Bronchial epithelial cell (primary cell): ENCODE data around the gene ZNF320. TPM values are rescaled to one million over a fixed set of nuclear protein-coding genes. Genes with fewer than 3 reads are reported as not detected.
"Not testable (repeated sequence)": the region's sequence is repeated elsewhere in the genome, so short reads cannot be mapped to it uniquely, and the experiment has no call there.

ENCODE experiments used
- DNase-seq: peaks from one replicate; pipeline ENCODE4 v3.0.0-alpha.2; 2010; ENCODE audit warnings: low read depth
- FAIRE-seq: peaks from 2 replicates; lab custom pipeline; 2011; peaks lifted over from hg19 to GRCh38; lab: Jason Lieb, UNC
- H3K27me3 ChIP-seq: 2 replicates; pipeline ENCODE4 v1.5.1; 2011; ENCODE audit warnings: low read length; ENCODE audit not compliant: control insufficient read depth, insufficient read depth
- H3K36me3 ChIP-seq: 2 replicates; pipeline ENCODE4 v1.5.1; 2011; ENCODE audit warnings: low read length; ENCODE audit not compliant: control insufficient read depth, insufficient read depth
- H3K4me3 ChIP-seq: 2 replicates; pipeline ENCODE4 v1.5.1; 2011; ENCODE audit warnings: mild to moderate bottlenecking, low read depth, low read length, control low read depth
- total RNA-seq: library from RNA; depleted of rRNA; stranded (reverse); fragments of >200 nt; gene quantifications from 2 replicates; pipeline ENCODE4 v1.2.1, GENCODE V29; 2014
- TF ChIP-seq, protein P1 (sequence below): IDR thresholded peaks from 2 replicates; pipeline ENCODE4 v1.5.1; 2011; ENCODE audit warnings: mild to moderate bottlenecking, moderate library complexity, low read length, control low read depth, inconsistent platforms; ENCODE audit not compliant: insufficient read depth, severe bottlenecking

Gene ZNF320
- 12.3 and 23.4 TPM in 2 replicates for total RNA-seq

DNA sequence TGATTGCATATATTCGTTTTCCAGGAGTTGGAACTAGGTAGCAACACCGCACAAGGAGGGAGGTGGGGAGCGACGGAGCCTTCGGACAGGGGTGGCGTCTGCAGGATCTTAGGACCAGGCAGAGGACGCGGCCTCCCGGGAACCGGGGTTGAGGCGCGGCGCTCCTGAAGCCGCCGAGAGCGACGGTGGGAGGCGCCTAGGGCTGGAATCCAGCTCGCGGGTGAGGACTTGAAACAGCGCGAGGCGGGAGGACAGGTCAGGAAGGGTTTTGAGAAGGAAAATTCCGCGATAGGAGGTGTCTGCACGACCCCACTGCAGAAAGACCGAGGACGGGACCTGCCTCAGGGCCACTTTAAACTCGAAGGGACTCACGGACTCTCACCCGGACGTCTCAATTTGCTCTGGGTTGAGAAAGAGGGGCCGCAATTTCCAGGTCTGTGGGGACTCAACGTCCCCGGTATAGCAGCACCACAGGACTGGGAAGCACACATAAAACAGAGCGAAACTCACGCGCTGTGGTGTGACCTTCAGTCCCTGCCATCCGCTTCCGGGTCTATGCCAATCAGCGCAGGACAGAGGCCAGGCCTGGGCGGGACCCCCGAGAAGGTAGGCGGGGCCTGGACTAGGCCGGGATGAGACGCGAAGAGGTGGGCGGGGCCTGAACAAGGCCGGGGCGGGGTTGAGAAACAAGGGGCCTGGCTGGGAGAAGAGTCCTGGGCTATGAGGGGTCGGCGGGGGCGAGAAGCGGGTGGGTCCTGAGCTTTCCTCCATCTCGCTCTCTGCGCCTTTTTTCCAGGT, at the start of gene ZNF320:
TSS of gene ZNF320 (minus strand) at position 498 of the 798 bp plus-strand sequence. CDS start 7,380 bp downstream, outside the sequence.
- TF ChIP-seq, protein P1, sequence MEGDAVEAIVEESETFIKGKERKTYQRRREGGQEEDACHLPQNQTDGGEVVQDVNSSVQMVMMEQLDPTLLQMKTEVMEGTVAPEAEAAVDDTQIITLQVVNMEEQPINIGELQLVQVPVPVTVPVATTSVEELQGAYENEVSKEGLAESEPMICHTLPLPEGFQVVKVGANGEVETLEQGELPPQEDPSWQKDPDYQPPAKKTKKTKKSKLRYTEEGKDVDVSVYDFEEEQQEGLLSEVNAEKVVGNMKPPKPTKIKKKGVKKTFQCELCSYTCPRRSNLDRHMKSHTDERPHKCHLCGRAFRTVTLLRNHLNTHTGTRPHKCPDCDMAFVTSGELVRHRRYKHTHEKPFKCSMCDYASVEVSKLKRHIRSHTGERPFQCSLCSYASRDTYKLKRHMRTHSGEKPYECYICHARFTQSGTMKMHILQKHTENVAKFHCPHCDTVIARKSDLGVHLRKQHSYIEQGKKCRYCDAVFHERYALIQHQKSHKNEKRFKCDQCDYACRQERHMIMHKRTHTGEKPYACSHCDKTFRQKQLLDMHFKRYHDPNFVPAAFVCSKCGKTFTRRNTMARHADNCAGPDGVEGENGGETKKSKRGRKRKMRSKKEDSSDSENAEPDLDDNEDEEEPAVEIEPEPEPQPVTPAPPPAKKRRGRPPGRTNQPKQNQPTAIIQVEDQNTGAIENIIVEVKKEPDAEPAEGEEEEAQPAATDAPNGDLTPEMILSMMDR: no peak
- FAIRE-seq (no peak), DNase-seq (peak; percentile 79)
- Histone ChIP-seq H3K27me3 (no peaks in the 10 kb centered on the region), H3K4me3 (peak within 1 kb of the TSS; percentile 81), H3K36me3 (no peaks in the 10 kb centered on the region)

DNA sequence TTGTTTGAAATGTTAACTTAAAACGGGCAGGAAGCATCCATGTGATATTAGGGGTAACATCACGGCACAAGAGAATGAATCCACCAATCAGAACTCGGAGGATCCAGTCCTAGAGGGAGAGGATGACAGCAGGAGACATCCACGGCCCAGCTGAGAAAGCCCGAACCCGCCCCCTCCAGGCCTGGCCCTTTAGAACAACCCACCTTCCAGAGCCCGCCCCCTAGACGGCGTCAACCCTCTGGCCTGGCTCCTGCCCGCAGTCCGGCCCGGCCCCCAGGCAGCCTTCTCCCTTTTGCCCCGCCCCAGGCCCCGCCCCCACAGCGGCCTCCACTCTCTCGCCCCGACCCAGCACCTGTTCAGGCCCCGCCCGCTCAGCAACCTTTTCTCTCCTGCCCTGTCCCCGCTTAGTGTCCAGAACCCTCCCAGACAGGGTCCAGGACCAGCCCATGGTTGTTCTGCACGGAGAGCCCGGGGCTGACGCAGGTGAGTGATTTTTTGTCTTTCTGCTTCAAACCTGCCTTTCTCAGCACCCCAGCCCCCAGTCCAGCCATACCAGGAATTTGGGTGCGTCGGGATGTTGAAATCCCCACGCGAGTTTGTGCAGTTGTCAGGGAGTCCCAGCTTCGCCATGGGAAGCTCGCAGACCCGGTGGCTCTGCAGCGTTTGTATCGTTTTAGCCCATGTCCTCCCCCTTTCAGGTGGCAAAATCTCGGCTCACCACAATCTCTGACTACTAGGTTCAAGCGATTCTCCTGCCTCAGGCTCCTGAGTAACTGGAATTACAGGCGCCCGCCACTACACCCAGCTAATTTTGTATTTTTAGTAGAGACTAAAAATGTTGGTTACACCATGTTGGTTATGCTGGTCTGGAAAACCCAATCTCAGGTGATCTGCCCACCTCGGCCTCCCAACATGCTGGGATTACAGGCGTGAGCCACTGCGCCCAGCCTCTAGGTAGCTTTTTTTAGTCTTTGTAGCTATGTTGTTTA, 49.2 kb upstream of the ZNF320 start:
- no peak for FAIRE-seq
- DNase-seq: no peak
- Histone ChIP-seq H3K4me3 (no peak overlapping the region), H3K27me3 (no peaks in the 10 kb centered on the region), H3K36me3 (peaks cover 1% of the 10 kb centered on the region)
- TF ChIP-seq, protein P1: no peak

DNA sequence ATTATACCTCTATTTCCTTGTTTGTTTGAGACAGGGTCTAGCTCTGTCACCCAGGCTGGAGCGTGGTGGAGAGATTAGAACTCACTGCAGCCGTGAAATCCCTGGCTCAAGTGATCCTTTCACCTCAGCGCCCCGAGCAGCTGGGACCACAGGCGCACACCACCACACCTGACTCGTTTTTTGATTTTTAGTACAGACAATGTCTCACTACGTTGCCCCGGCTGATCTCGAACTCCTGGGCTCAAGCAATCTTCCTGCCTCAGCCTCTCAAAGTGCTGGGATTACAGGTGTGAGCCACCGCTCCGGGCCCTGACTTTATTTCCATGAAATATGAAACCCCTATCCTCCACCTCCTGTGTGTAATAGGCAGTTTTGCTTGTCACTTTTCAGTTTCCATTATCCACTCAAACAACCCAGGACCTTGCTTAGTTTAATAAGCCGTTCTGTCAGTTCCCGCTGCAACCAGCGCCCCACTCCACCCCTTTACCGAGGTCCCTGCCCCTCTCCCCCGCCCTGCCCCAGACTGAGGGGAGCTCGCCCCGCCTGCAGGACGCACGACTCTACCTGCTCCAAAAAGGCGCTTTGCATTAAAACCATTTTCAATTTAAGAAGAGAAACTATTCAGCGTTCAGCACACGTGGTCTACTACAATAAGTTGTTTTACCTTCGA, 48.4 kb upstream of the ZNF320 start:
- Histone ChIP-seq H3K4me3 (no peak overlapping the region), H3K27me3 (no peaks in the 10 kb centered on the region), H3K36me3 (no peaks in the 10 kb centered on the region)
- TF ChIP-seq, protein P1: no peak
- no peak for DNase-seq
- no peak for FAIRE-seq

DNA sequence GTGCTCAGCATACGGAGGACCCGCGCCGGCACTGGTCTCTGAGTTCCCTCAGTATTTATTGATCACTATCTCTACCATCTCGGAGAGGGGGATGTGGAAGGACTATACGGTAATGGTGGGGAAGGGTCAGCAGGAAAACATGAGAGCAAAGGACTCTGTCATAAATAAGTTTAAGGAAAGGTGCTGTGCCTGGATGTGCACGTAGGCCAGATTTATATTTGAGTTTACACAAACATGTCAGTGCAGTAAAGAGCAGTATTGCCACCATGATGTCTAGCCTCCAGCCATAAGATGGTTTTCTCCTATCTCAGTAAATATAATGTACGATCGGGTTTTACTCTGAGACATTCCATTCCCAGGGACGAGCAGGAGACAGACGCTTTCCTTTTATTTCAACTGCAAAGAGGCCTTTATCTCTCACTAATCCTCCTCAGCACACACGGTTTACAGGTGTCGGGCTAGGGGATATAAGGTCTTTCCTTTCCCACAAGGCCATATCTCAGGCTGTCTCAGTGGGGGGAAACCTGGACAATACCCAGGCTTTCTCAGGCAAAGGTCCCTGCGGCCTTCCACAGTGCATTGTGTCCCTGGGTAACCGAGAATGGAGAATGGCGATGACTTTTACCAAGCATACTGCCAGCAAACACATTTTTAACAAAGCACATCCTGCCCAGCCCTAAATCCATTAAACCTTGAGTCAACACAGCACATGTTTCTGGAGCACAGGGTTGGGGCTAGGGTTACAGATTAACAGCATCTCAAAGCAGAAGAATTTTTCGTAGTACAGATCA, 47.5 kb upstream of the ZNF320 start:
- not testable (repeated sequence) for FAIRE-seq, H3K4me3 ChIP-seq, H3K36me3 ChIP-seq, H3K27me3 ChIP-seq
- DNase-seq: peak; percentile 33

DNA sequence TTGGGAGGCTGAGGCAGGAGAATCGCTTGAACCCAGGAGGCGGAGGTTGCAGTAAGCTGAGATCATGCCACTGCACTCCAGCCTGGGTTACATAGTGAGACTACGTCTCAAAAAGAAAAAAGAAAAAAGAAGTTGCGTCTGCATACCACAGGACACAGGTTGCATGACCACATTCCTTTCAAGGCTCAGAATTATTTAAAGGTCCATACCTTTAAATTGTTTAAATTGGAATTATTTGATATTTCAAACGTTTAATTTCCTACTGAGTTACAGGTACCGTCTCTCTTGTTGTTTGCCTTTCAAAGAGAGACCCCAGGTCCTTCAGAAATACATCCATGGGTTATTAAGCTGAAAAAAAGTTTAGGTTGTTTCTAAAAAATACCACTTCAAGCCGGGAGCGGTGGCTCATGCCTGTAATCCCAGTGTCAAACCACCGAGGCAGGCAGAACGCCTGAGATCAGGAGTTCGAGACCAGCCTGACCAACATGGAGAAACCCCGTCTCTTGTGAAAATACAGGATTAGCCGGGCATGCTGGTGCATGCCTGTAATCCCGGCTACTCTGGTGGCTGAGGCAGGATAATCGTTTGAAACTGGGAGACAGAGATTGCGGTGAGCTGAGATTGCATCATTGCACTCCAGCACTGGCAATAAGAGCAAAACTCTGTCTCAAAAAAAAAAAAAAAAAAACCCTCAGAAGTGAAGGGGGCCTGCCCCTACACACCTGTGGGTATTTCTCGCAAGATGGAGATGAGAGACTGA, 46.6 kb upstream of the ZNF320 start:
- TF ChIP-seq, protein P1: no peak
- no peaks in the 10 kb centered on the region for H3K27me3 ChIP-seq
- no peaks in the 10 kb centered on the region for H3K36me3 ChIP-seq
- DNase-seq (peak; percentile 63), FAIRE-seq (no peak)
- no peak overlapping the region for H3K4me3 ChIP-seq
